GM11168 (cell line): Measurements from ENCODE around the gene MAPKBP1.

Experiments used
- in situ Hi-C: fragments of 300-500 bp; cut with MboI; formaldehyde crosslinking; loops from one replicate; pipeline ENCODE4 v1.12.0; 2022; ENCODE audit warnings: low sequenced_read_pairs; ENCODE audit not compliant: unreplicated experiment

The MAPKBP1 gene

GRCh38 chr15:41782371-41783282 lies 8.3 kb downstream of the MAPKBP1 start:
- in situ Hi-C loops, result no loop called here

DNA sequence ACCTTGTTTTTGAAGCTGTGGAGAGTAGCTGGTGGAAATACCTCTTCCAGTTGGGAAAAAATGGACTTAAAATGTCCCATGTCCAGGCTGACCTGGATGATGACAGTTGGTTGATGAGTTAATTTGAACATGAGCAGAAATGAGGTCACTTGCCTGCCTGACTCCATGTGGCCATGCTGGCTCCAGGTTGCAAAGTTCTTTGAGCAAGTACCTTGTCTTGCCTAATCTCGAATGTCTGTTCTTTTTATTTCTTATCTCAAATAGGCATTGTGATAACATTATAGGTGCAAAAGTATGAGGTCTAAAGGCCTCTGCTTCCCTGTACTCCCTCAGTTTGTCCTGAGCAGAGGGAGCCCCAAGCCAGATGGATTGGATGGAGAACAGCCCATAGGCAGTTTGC lies 9.0 kb downstream of the MAPKBP1 start:
- in situ Hi-C loops, result no loop called here

DNA sequence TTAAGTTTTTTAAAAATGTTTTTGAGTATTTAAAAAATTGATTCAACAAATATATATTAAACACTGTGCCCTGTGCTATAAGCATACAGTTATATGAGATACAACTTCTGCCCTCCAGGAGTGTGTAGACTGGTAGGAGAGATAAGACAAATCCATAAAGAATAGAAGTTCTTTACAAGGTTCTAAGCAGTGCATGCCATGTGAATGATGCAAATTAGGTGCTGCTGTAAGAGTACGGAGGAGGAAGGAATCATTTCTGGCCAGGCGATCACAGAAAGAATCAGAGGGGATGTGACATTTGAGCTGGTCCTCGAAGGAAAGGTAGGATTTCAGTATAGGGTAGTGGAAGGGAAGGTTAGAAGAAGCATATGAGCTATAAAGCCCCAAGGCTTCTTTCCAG lies 14.0 kb downstream of the MAPKBP1 start:
- in situ Hi-C loops, result no loop called here

GRCh38 chr15:41789236-41789635 lies 15.0 kb downstream of the MAPKBP1 start:
- in situ Hi-C loops, result no loop called here

DNA sequence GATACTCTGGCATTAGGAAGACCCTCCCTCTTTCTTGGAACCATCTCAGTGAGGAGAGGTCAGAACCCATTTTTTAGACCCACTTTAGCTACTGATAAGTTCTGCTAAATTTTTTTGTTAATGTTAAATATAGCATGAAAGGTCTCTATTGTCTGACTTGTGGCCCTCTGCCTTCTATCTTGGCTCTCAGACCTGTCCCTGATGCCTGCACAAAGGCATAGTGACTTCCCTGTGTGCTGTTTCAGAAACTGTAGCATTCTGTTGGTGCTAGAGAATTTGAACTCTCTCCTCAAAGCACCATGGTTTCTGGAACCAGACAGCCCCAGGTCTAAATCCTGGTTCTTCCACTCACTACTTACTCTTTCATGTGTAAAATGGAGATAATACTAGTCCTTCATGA lies 15.4 kb downstream of the MAPKBP1 start:
- in situ Hi-C loops, result no loop called here

GRCh38 chr15:41790169-41790568 lies 15.9 kb downstream of the MAPKBP1 start:
- in situ Hi-C loops, result no loop called here

DNA sequence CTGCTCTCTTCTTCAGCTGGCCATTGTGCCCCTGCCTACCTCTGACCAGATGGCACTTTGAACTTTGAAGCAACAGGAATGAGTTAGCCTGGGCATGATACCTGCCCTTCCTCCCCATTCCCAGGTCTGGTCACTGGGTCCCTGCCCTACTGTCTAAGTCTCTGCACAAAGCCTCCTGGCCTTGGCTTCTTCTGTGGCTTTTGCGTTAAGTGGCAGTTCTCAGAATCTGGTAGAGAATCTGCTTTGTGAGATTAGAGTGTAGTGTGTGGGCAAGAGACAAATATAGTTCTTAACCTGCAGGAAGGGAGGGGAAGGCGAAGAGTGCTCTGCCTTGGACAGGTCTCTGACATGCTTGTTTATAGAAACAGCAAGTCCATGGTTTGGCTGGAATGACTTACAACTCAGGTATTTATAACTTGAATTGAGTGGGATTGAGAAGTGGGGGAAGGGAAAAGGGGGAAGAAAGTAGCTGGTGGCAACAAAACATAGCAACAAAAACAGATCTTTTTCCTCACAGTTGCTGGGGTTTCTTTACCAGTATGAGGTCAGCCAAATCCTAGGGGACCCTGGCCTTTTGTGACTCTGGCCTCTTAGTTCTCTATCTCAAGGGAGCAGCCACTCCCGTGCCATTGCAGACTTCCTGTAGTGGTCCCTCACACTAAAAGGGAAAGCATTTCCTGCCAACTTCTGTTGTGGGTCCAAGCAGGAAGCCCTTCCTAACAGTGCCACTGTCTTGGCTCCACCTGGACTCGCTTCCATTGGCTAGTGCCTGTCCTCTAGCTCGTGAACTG lies 16.7 kb downstream of the MAPKBP1 start:
- in situ Hi-C loops, result no loop called here

- in situ Hi-C loops, result no loop called here
Measured at GRCh38 chr15:41791547-41791937, 17.3 kb downstream of the MAPKBP1 start.

- in situ Hi-C loops, result no loop called here
Measured at GRCh38 chr15:41792000-41792637, 17.8 kb downstream of the MAPKBP1 start.

GRCh38 chr15:41794081-41794480 lies 19.8 kb downstream of the MAPKBP1 start:
- in situ Hi-C loops, result no loop called here

DNA sequence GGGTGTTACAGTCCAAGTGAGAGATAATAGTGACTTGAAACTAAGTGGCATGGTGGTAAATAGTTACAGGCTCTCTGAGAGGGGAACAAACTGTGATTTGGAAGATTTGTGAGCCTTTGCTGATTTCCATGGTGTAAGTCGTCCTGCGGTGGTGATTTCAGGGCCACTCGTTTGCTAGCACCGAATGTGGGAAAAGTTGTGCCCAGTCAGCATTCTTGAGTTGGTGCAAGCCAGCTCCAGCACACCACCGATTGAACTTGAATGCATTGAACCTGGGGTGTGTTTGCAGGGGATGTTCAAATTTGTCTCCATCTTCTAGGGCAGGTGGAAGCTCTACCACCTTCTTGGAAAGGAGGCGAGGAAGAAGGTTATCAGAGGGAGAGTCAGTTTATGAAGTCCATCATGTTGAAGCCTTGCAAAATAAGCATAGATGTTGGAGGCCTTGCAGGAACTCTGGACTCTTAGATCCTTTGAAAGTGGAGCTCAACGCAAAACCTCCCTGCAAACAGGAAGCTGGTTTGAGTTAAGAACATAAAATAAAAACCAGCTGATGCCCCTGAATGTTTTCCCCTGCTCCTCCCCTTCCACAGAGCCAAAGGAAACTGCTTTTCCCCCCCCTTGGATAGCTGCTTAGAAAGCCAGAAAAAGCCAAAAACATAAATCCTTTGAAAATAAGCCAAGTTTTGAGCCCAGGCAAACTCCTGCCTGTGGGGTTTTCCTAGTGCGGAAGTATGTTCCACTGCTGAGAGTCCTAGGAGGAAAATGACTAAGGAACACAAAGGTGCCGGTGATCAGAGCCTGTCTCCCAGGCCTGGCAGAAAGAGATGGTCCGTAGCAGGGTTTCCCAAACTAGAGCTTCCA lies 21.9 kb downstream of the MAPKBP1 start:
- in situ Hi-C loops, result no loop called here

DNA sequence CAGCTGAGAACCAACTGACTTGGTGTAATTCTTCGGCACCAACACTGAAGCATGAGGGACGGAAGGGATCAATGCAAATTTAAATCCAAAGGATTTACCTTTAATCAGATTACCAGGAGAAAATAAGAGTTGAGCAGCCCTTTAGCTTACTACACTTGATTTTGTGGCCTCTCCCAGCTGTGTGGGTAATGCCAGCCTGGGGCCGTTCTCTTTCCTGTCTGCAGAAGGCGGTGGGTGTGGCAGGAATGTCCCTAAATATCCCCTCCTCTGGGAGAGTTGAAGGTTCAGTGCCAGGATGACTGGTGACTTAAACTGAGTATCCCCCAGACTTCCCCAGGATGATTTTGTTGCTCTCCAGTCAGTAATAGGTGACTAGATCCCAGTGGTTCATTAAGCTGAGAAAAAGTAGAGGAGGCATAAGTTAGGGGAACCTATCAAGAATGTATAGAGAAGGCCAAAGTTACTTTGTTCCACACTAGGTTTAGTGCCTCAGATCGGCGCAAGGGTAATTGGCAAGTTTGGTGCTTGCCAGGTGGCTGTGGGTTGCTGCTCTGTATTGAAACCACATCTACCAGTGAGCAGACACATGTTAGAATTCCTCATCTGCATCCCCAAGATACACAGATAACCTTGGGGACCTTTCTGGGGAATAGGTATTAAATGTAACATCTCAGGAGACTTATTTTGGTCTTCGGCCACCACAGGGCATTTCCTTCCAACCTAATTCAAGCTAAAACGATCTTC lies 23.1 kb downstream of the MAPKBP1 start:
- in situ Hi-C loops, result no loop called here

DNA sequence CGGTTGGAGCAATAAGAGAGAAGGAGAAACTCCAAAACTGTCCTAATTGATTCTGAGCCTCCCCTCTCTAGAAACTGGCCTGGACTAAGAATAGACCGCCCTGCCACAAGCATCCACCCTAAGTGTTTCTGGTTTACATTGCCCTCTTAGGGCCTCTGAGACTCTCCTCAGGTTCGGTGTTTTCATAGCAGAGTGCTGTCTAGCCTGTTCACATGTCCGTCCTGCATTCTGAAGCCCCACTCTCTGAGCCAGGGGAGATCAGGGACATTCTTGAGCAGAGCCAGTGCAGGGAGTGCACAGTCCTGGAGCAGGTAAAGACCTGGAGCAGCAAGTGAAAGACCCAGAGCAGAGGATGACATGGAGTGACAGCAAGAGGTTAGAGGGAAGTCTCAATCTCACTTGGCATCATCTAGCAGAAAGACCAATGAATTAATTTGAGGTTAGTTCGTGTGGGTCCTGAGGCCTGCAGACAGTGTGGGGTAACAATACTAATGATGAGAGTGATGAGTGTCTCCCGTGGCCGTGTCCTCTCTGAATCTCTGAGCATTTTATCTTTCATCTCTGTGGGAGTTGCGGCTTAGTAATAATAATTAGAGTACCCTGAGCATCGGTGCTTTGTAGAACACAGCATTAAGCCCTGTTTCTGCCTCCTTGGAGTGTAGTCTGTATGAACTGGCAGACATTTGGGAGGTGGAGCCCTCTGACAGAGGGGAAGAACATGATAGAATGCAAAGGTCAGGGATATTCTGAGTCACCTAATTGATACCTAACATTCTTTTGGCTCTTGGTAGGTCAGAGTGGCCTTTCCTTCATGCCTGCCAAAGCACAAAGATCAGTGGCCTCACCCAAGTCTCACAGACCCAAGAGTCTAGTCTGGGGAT lies 24.6 kb downstream of the MAPKBP1 start:
- in situ Hi-C loops, result no loop called here

GRCh38 chr15:41799488-41799805 lies 25.2 kb downstream of the MAPKBP1 start:
- in situ Hi-C loops, result no loop called here

DNA sequence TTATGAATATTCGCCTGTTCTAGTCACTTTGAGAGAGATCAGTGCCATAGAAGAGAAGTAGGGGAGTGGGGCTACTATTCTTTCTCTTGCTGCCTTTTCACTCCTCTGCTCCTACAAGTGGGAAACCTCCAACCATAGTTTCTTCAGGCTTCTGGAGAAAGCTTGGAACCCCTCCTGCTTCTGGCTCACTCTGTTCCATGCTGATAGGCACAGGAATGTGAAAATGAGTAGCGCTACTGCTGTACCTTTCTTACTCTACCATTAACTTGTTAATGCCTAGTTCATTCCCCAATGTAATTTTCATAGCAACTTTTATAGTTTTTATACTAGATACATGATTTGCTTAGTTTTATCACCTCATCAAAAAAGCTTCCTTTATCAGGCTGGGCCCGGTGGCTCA lies 26.9 kb downstream of the MAPKBP1 start:
- in situ Hi-C loops, result no loop called here

DNA sequence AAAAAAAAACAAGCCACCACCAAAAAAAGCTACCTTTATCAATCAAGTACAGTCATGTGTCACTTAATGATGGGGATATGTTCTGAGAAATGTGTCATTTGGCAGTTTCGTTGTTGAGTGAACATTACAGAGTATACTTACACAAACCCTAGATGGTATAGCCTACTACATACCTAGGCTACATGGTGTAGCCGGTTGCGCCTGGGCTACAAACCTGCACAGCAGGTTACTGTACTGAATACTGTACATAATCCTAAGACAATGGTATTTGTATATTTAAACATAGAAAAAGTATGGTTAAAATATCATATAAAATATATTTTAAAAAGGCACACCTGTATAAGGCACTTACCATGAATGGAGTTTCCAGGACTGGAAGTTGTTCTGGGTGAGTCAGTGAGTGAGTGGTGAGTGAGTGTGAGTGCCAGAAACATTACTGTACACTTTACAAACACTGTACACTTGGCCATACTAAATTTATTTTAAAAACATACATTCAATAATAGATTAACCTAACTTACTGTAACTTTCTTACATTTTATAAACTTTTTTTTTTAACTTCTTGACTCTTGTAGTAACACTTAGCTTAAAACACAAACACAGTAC lies 27.7 kb downstream of the MAPKBP1 start:
- in situ Hi-C loops, result no loop called here

GRCh38 chr15:41804361-41804760 lies 30.1 kb downstream of the MAPKBP1 start:
- in situ Hi-C loops, result no loop called here
